GM18858 (cell line): ENCODE data around the gene SESN2.

Source experiments
- ATAC-seq: cut with Tn5 transposase; IDR thresholded peaks from one replicate; pipeline ENCODE4 v1.9.1; 2021; ENCODE audit not compliant: unreplicated experiment

SESN2 gene

GRCh38 chr1:28282426-28283407, 23.4 kb downstream of the SESN2 start:
- ATAC-seq, result no peak

GRCh38 chr1:28286111-28286510, 26.8 kb downstream of the SESN2 start:
- no peak for ATAC-seq

- no peak for ATAC-seq
Measured at GRCh38 chr1:28288487-28288886, 29.2 kb downstream of the SESN2 start.

- no peak for ATAC-seq
Measured at GRCh38 chr1:28290851-28291250, 31.5 kb downstream of the SESN2 start.

GRCh38 chr1:28291711-28292110, 32.4 kb downstream of the SESN2 start:
- ATAC-seq, result no peak

GRCh38 chr1:28295936-28296335, 36.6 kb downstream of the SESN2 start:
- no peak for ATAC-seq

GRCh38 chr1:28296401-28297261, 37.3 kb downstream of the SESN2 start:
- ATAC-seq, result no peak

- no peak for ATAC-seq
Measured at GRCh38 chr1:28297826-28298225, 38.5 kb downstream of the SESN2 start.

- ATAC-seq, result no peak
Measured at GRCh38 chr1:28298438-28298837, 39.1 kb downstream of the SESN2 start.

- ATAC-seq, result no peak
Measured at GRCh38 chr1:28301368-28302174, 42.3 kb downstream of the SESN2 start.

- no peak for ATAC-seq
Measured at GRCh38 chr1:28302247-28302646, 42.9 kb downstream of the SESN2 start.

GRCh38 chr1:28306301-28306949, 47.1 kb downstream of the SESN2 start:
- no peak for ATAC-seq

- ATAC-seq, result no peak
Measured at GRCh38 chr1:28308750-28309149, 49.4 kb downstream of the SESN2 start.

- no peak for ATAC-seq
Measured at GRCh38 chr1:28309702-28310101, 50.4 kb downstream of the SESN2 start.

- ATAC-seq, result no peak
Measured at GRCh38 chr1:28313702-28314546, 54.6 kb downstream of the SESN2 start.

- ATAC-seq, result no peak
Measured at GRCh38 chr1:28314547-28314941, 55.2 kb downstream of the SESN2 start.

GRCh38 chr1:28317014-28317413, 57.7 kb downstream of the SESN2 start:
- ATAC-seq, result no peak

GRCh38 chr1:28322194-28322593, 62.9 kb downstream of the SESN2 start:
- no peak for ATAC-seq

- no peak for ATAC-seq
Measured at GRCh38 chr1:28323720-28324119, 64.4 kb downstream of the SESN2 start.

- ATAC-seq, result no peak
Measured at GRCh38 chr1:28326515-28326914, 67.2 kb downstream of the SESN2 start.
